ENCODE measurements around the gene RAB27A.

- no peak for TF ChIP-seq POLR2AphosphoS5 (IDR thresholded peaks at IDR 0.05; ENCODE audit: low read depth, low read length)
- TF ChIP-seq POLR2A (IDR thresholded peaks at IDR 0.05; ENCODE audit: low read depth, low read length), result no peak
These were observed 38.7 kb downstream of the RAB27A start for GRCh38 chr15:55250941-55251340.

Measured in GM12891 (cell line).